ENCODE results near the gene INAFM1.

INAFM1 gene

DNA sequence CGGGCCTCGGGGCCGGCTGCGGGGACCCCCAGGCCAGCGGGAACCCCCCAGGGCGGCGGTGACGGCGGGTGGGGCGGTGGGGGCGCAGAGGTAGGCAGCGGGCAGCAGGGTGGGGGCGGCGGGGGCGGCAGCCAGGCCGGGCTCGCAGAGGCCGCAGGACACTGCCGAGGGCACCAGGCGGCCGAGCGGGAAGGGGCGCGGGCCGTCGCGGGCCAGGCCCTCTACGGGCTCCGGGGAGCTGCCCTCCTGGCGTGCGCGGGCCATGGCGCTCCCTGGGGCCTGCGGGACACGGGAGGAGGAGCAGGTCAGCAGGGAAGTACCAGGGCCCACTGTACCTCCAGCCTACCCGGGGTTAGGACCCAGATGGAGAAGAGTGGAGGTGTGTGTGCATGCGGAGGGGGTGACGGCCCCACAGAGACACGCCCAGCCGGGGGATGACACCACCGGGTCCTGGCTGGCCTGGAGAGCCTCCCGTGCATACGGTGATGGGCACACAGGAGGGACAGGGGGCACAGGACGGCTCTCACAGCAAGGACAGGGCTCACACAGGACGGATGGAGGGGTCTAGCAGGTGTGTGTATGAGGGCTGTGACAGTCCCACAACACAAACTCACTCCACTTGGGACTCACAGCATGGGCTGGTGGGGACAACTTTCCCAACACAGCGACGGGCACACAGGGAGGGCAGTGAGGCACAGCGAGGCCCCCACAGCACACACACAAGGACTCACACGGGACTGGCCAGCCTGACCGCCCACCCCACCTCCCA, 46.3 kb upstream of the INAFM1 start:
- peak overlapping the region; percentile 71 for H3K4me2 ChIP-seq (ENCODE audit: low read length)
- H4K8ac ChIP-seq (ENCODE audit: low read depth, low read length): peak overlapping the region; percentile 41
- peak overlapping the region; percentile 85 for H3K9ac ChIP-seq (ENCODE audit: low read length)
- H3K4ac ChIP-seq (ENCODE audit: low read depth, low read length): peak overlapping the region; percentile 96
- peak overlapping the region; percentile 94 for H2BK120ac ChIP-seq (ENCODE audit: low read depth, low read length)
- no peak overlapping the region for H4K5ac ChIP-seq (ENCODE audit: low read length)
- peaks cover 10% of the 10 kb centered on the region for H3K4me1 ChIP-seq (ENCODE audit: control insufficient read depth, low read depth, low read length)
- peak overlapping the region; percentile 49 for H2BK5ac ChIP-seq (ENCODE audit: low read length)
- DNase-seq: peak; percentile 71
- no peak overlapping the region for H2BK15ac ChIP-seq (replicated peaks; ENCODE audit: low read depth)
- peak overlapping the region; percentile 94 for H3K56ac ChIP-seq (ENCODE audit: low read length)
- H3K23ac ChIP-seq (ENCODE audit: low read length): no peak overlapping the region
- H3K79me1 ChIP-seq (ENCODE audit: low read length): peaks cover 10% of the 10 kb centered on the region
- H3K18ac ChIP-seq (ENCODE audit: low read length): peak overlapping the region; percentile 90
- H3K36me3 ChIP-seq (ENCODE audit: control insufficient read depth, insufficient read depth, low read length): no peaks in the 10 kb centered on the region
- WGBS (ENCODE audit: extremely low coverage, insufficient coverage, low lambda C conversion rate): no CpG with 5 or more reads among the region's 50 CpGs
- peak overlapping the region; percentile 38 for H3K4me3 ChIP-seq (ENCODE audit: low read length)
- H2AK5ac ChIP-seq (ENCODE audit: low read length): no peak overlapping the region
- H3K79me2 ChIP-seq (ENCODE audit: control insufficient read depth, insufficient read depth, low read length): peaks cover 11% of the 10 kb centered on the region
- no peaks in the 10 kb centered on the region for H3K27me3 ChIP-seq (ENCODE audit: insufficient read depth, low read length, poor library complexity)
- H3K27ac ChIP-seq (ENCODE audit: low read depth, low read length): peak overlapping the region; percentile 96

DNA sequence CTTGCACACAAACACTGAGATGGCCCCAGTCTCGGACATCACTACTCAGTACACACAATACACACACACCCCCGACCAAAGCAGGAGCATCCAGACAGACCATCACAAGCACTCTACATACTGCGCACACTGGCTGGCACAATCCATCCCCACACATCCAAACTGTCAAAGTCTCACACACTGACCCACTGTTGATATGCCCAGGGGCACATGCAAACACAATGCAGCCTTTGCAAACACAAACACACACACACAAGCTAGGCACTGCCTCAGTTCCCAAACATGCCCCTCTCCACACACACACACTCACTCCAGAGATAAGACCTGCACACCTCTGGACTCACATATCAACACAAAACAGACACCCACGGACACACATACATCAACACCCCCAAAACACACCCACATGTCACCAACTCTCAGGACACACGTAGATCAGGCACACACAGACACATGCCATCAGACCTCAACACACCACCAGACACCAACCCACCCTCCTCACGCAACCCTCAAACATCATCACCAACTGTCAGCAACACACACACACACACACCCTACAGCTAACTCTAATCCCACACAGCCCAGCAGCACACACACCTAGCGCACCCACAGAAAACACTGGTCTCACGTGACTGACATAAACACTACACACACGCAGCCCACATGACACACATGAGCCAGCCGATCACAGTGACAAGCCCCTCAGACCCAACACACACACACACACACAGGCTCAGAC, 45.6 kb upstream of the INAFM1 start:
- Histone ChIP-seq H4K5ac (ENCODE audit: low read length) (no peak overlapping the region), H3K27ac (ENCODE audit: low read depth, low read length) (no peak overlapping the region), H2AK5ac (ENCODE audit: low read length) (peak overlapping the region; percentile 10), H4K8ac (ENCODE audit: low read depth, low read length) (no peak overlapping the region), H3K36me3 (ENCODE audit: control insufficient read depth, insufficient read depth, low read length) (no peaks in the 10 kb centered on the region), H3K79me1 (ENCODE audit: low read length) (peaks cover 10% of the 10 kb centered on the region), H2BK5ac (ENCODE audit: low read length) (no peak overlapping the region), H3K4me1 (ENCODE audit: control insufficient read depth, low read depth, low read length) (peaks cover 10% of the 10 kb centered on the region), H3K4me2 (ENCODE audit: low read length) (peak overlapping the region; percentile 71), H3K27me3 (ENCODE audit: insufficient read depth, low read length, poor library complexity) (no peaks in the 10 kb centered on the region), H3K56ac (ENCODE audit: low read length) (peak overlapping the region; percentile 94), H3K9ac (ENCODE audit: low read length) (peak overlapping the region; percentile 85), H3K23ac (ENCODE audit: low read length) (no peak overlapping the region), H3K4me3 (ENCODE audit: low read length) (peak overlapping the region; percentile 32), H3K18ac (ENCODE audit: low read length) (no peak overlapping the region), H3K4ac (ENCODE audit: low read depth, low read length) (no peak overlapping the region), H3K79me2 (ENCODE audit: control insufficient read depth, insufficient read depth, low read length) (peaks cover 11% of the 10 kb centered on the region), H2BK15ac (replicated peaks; ENCODE audit: low read depth) (no peak overlapping the region), H2BK120ac (ENCODE audit: low read depth, low read length) (no peak overlapping the region)
- no CpG with 5 or more reads among the region's 10 CpGs for WGBS (ENCODE audit: extremely low coverage, insufficient coverage, low lambda C conversion rate)
- DNase-seq: peak; percentile 43

DNA sequence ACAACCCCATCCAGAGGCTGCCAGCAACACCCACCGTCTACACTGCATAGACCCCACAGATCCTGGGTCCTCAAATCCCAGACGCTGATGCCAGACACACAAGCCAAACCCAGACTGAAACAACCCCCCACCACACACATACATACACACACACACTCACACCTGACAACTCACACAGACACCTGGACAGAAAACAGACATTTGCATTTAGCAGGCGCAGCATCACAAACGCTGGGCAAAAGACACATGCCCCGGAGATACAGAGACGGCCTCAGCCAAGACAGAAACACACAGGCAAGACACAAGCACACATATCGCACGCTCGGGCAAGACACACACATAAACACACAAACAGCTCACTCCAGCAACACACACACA, 45.0 kb upstream of the INAFM1 start:
- H3K79me1 ChIP-seq (ENCODE audit: low read length): peaks cover 10% of the 10 kb centered on the region
- H2AK5ac ChIP-seq (ENCODE audit: low read length): no peak overlapping the region
- no CpG with 5 or more reads among the region's 9 CpGs for WGBS (ENCODE audit: extremely low coverage, insufficient coverage, low lambda C conversion rate)
- H3K27me3 ChIP-seq (ENCODE audit: insufficient read depth, low read length, poor library complexity): no peaks in the 10 kb centered on the region
- peaks cover 11% of the 10 kb centered on the region for H3K79me2 ChIP-seq (ENCODE audit: control insufficient read depth, insufficient read depth, low read length)
- H2BK5ac ChIP-seq (ENCODE audit: low read length): no peak overlapping the region
- peaks cover 10% of the 10 kb centered on the region for H3K4me1 ChIP-seq (ENCODE audit: control insufficient read depth, low read depth, low read length)
- H3K9ac ChIP-seq (ENCODE audit: low read length): peak overlapping the region; percentile 85
- H3K18ac ChIP-seq (ENCODE audit: low read length): no peak overlapping the region
- peak overlapping the region; percentile 19 for H3K4me2 ChIP-seq (ENCODE audit: low read length)
- H3K36me3 ChIP-seq (ENCODE audit: control insufficient read depth, insufficient read depth, low read length): no peaks in the 10 kb centered on the region
- H4K8ac ChIP-seq (ENCODE audit: low read depth, low read length): no peak overlapping the region
- H2BK120ac ChIP-seq (ENCODE audit: low read depth, low read length): no peak overlapping the region
- no peak overlapping the region for H3K23ac ChIP-seq (ENCODE audit: low read length)
- H3K4me3 ChIP-seq (ENCODE audit: low read length): peak overlapping the region; percentile 32
- H3K56ac ChIP-seq (ENCODE audit: low read length): peak overlapping the region; percentile 94
- H2BK15ac ChIP-seq (replicated peaks; ENCODE audit: low read depth): no peak overlapping the region
- no peak overlapping the region for H4K5ac ChIP-seq (ENCODE audit: low read length)
- no peak overlapping the region for H3K4ac ChIP-seq (ENCODE audit: low read depth, low read length)
- DNase-seq: peak; percentile 51
- no peak overlapping the region for H3K27ac ChIP-seq (ENCODE audit: low read depth, low read length)

DNA sequence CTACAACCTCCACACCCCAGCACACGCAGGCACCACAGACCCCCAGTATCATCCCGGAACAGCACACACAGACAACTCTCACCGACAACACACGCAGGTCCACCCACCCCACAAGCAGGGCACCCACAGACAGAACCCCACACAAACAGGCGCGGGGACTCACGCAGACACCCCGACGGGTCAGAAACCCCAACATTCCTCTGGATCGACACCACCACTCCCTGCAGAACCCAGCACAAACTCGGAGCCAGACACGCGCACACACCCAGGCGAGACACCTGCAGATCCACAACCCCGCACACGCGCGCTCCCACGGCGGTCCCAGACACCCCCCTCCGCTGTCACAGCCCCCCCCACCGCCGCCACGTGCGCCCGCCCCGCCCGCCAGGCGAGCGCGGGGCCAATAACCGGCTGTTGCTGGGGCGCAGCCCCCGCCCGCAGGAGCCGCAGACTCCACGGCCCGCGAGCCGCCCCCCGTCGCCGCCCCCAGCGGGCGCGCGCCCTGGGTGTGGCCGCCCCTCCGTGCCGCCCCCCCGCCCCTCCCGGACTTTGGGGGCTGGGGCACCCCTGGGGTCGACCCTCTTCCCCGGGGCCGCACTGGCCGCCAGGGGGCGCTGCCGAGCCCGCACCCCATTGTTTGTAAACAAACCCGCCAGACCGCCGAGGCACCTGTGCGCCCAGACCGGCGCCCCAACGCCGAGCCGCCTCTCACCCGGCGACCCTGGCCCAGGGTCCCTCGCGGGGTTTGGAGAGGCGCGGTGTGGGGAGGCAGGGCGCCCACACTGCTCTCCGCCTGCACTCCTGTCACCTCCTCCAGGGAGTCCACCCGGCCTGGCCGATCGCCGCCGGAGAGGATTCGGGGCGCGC, 44.4 kb upstream of the INAFM1 start:
- Histone ChIP-seq H3K18ac (ENCODE audit: low read length) (peak overlapping the region; percentile 64), H3K4me1 (ENCODE audit: control insufficient read depth, low read depth, low read length) (peaks cover 10% of the 10 kb centered on the region), H2BK5ac (ENCODE audit: low read length) (no peak overlapping the region), H3K27ac (ENCODE audit: low read depth, low read length) (peak overlapping the region; percentile 56), H3K79me2 (ENCODE audit: control insufficient read depth, insufficient read depth, low read length) (peaks cover 11% of the 10 kb centered on the region), H2AK5ac (ENCODE audit: low read length) (no peak overlapping the region), H3K56ac (ENCODE audit: low read length) (peak overlapping the region; percentile 94), H2BK15ac (replicated peaks; ENCODE audit: low read depth) (no peak overlapping the region), H4K5ac (ENCODE audit: low read length) (no peak overlapping the region), H3K79me1 (ENCODE audit: low read length) (peaks cover 10% of the 10 kb centered on the region), H4K8ac (ENCODE audit: low read depth, low read length) (no peak overlapping the region), H3K4me2 (ENCODE audit: low read length) (peak overlapping the region; percentile 71), H3K4me3 (ENCODE audit: low read length) (peak overlapping the region; percentile 61), H3K9ac (ENCODE audit: low read length) (peak overlapping the region; percentile 85), H3K4ac (ENCODE audit: low read depth, low read length) (peak overlapping the region; percentile 58), H3K27me3 (ENCODE audit: insufficient read depth, low read length, poor library complexity) (no peaks in the 10 kb centered on the region), H3K36me3 (ENCODE audit: control insufficient read depth, insufficient read depth, low read length) (no peaks in the 10 kb centered on the region), H2BK120ac (ENCODE audit: low read depth, low read length) (no peak overlapping the region), H3K23ac (ENCODE audit: low read length) (no peak overlapping the region)
- peak; percentile 42 for DNase-seq
- WGBS (ENCODE audit: extremely low coverage, insufficient coverage, low lambda C conversion rate): no CpG with 5 or more reads among the region's 84 CpGs

DNA sequence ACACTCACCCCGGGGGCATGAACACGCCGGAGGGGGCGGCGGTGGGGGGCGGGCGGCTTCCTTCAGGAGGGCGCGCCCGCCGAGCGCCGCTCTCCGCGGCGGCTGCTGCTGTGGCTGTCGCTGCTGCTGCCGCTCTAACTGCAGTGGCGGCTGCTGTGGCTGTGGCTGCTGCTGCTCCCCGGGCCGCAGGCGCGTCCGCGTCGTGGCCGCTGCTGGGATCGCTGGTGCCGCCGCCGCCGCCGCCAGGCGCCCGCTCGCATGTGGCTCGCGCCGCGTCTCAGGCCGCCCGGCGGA, 43.8 kb upstream of the INAFM1 start, which contains the start of gene BBC3:
Gene BBC3, minus strand, starts transcription at position 279 of the 294 bp plus-strand sequence. CDS start 2,768 bp downstream, outside the sequence.
- Histone ChIP-seq H3K79me1 (ENCODE audit: low read length) (peaks cover 10% of the 10 kb centered on the region), H4K8ac (ENCODE audit: low read depth, low read length) (no peak within 1 kb of the TSS), H2AK5ac (ENCODE audit: low read length) (peak within 1 kb of the TSS; percentile 7), H2BK120ac (ENCODE audit: low read depth, low read length) (no peak within 1 kb of the TSS), H3K23ac (ENCODE audit: low read length) (no peak within 1 kb of the TSS), H3K9ac (ENCODE audit: low read length) (peak within 1 kb of the TSS; percentile 85), H3K4ac (ENCODE audit: low read depth, low read length) (peak within 1 kb of the TSS; percentile 58), H3K18ac (ENCODE audit: low read length) (peak within 1 kb of the TSS; percentile 64), H3K56ac (ENCODE audit: low read length) (peak within 1 kb of the TSS; percentile 94), H3K4me2 (ENCODE audit: low read length) (peak within 1 kb of the TSS; percentile 71), H3K27me3 (ENCODE audit: insufficient read depth, low read length, poor library complexity) (no peaks in the 10 kb centered on the region), H3K79me2 (ENCODE audit: control insufficient read depth, insufficient read depth, low read length) (peaks cover 11% of the 10 kb centered on the region), H3K4me3 (ENCODE audit: low read length) (peak within 1 kb of the TSS; percentile 61), H4K5ac (ENCODE audit: low read length) (no peak within 1 kb of the TSS), H2BK5ac (ENCODE audit: low read length) (peak within 1 kb of the TSS; percentile 79), H3K36me3 (ENCODE audit: control insufficient read depth, insufficient read depth, low read length) (no peaks in the 10 kb centered on the region), H3K4me1 (ENCODE audit: control insufficient read depth, low read depth, low read length) (peaks cover 8% of the 10 kb centered on the region), H2BK15ac (replicated peaks; ENCODE audit: low read depth) (no peak within 1 kb of the TSS), H3K27ac (ENCODE audit: low read depth, low read length) (peak within 1 kb of the TSS; percentile 56)
- DNase-seq: no peak
- WGBS (ENCODE audit: extremely low coverage, insufficient coverage, low lambda C conversion rate): no CpG with 5 or more reads among the region's 43 CpGs
